HG02870 (cell line): ENCODE measurements around the gene CHPF.
A peak's percentile ranks its signal among the peaks of the same experiment; 100 is the strongest.

Source experiments
- ATAC-seq: cut with Tn5 transposase; IDR thresholded peaks from one replicate; pipeline ENCODE4 v1.9.1; 2021; ENCODE audit warnings: mild to moderate bottlenecking, moderate library complexity; ENCODE audit not compliant: unreplicated experiment

Gene CHPF

GRCh38 chr2:219533930-219534661 is 9.5 kb downstream of the CHPF start:
- no peak for ATAC-seq

- ATAC-seq, result no peak
These were observed 11.3 kb downstream of the CHPF start for GRCh38 chr2:219532378-219532649.

DNA sequence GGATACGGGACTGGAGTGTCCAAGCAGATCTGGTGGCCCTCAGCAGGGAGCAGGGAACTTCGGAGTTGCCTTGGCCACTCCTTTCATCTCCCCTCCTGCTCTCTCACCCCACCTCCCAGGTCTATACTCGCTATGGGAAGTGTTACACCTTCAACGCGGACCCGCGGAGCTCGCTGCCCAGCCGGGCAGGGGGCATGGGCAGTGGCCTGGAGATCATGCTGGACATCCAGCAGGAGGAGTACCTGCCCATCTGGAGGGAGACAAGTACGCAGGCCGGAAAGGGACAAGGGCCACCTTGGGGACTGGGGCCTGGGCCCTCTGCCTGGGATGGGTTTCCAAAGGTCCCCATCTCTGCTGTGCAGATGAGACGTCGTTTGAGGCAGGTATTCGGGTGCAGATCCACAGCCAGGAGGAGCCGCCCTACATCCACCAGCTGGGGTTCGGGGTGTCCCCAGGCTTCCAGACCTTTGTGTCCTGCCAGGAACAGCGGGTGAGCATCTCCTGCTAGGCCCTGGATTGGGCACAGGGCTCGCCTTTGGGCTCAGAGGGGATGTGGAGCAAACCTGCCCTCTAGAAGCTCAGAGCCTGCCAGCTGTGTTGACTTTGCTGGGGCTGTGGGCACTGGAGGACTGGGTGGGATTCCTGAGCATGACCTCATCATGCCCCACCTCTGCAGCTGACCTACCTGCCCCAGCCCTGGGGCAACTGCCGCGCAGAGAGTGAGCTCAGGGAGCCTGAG is 11.8 kb downstream of the CHPF start:
- no peak for ATAC-seq

DNA sequence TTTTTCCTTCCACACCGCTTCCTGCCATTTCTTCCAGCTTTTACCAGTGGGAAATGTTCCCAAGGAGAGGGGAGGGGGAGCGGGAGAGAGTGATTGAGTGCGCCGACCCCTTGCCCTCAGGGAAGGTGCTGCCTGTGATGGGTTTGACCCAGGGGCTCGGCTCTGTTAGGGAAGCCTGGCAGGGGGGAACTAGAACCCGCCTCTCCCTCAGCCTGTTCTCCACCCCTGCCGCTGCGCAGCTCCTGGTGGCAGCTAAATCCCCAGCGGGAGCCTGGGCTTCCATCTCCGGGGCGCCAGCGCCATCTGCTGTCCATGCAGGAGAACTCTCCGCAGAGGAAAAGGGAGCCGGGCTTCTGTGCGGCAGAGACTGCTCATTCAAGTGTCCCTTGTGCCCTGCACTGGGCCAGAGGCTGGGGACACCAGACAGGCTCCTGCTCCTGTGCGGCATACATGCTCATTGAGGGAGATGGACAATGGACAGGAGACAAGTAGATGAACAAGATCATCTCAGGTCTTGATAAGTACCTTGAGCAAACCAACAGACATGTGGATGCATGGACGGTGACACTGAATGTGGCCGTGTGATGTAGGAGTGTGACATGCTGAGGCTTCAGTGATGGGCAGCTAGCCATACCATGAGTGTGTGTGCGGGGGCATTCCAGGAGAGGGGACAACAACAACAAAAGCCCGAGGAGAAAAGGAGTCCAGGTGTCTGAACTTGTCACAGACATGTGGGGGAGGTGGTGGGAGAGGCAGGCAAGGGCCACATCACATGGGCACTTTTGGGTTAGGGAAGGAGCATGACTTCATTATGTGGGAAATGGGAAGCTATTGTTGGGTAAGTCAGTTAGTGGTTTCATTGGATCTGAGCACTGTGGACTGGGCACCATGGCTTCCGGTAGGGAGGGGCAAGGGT is 13.3 kb downstream of the CHPF start:
- peak; percentile 92 for ATAC-seq

DNA sequence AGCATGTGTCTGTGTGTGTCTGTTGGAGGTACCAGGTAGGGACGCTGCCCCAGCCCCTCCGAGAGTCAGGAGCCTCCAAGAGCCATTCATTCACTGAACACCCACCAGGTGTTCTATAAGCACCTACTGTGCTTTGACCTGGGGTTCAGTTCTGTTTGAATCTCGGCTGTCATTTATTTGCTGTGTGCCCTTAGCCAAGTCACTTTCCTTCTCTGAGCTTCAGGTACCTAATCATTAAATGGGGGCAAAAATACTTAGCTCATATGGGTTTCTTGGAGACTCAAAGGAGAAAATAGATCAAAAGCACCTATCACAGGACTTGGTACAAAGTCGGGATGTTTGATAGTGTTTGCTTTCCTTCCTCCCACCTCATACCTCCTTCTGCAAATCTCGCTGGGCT is 16.1 kb downstream of the CHPF start:
- ATAC-seq, result no peak

- no peak for ATAC-seq
These were observed 16.6 kb downstream of the CHPF start for GRCh38 chr2:219527076-219527394.

DNA sequence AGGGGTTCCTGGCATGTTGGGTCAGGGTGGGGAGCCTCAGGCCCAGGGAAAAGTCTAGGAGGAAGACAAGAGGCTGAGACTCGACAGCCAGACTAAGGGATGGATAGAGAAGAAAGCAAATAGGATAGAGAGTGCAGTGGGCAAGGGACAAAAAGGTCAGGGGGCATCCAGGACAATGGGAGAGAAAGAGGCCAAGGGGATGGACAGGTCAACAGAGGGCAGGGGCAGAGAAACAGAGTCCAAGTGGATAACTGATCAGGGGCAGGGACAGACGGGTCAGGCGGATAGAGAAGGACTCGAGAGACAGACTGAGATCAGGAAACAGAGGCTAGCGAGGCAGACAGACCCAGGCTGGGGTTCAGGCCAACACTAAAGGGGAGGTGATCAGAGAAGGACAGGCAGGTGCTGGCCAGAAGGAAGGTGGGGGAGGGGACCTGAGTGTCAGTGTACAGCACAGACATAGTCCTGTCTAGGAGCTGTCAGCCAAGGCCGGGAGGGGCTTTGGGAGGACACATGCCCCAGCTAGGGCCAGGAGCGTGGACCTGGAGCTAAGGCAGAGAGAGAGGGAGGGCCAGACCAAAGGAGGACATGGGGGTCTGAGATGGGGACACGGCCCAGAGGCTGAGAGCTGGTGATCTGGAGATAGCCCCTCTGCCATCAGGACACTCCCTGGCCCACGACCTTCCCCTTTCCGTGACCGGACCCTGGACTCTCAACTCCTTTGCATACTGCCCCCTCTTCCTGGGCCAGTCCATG is 17.1 kb downstream of the CHPF start:
- no peak for ATAC-seq

GRCh38 chr2:219525533-219526232 is 17.9 kb downstream of the CHPF start:
- ATAC-seq, result no peak

DNA sequence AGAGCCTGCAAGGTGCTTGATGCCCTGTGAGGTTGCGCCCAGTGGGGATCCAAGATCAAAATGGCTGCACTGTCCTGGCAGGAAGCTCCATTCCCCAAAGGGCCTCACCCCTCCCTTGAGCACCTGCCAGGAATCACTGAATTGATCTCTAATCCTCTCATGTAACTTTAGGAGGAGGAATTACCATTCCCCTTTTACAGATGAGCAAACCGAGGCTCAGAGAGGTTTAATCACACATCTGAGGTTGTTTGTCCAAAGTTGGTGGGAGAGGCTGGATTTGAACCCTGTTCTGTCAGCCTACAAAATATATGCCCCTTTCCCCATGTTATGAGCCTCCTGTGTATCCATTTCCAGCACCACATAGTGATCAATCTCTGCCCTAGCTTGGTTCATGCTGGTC is 18.8 kb downstream of the CHPF start:
- no peak for ATAC-seq

DNA sequence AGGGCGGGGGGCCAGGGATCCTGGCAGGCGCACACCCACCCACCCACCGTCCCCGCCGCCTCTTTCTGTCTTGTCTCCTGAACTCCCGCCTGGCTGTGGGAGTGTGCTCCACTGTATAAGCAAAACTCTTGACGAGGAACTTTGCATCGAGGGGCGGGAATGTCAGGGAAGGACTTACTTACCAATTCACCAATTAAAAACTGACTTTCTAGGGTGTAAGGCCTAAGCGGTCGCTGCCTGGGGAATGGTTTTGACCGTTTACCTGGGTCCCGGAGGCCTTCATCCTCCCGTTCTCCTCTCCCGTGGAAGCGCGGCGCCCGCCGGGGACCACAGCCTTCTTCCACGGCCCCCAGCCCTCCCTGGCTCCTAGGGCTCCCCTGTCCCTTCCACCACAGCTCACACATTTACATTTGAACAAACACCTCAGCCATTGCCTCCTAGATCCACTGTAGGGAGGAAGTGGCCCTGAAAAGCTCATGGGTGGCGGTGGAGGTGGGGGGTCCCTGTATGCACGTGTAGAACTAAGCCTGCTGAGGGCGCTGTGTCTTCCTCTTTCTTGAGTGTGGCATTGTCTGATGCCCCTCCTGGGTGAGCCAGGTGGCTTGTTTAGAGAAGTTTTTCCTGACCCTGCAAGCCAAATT is 20.5 kb downstream of the CHPF start:
- ATAC-seq, result no peak

DNA sequence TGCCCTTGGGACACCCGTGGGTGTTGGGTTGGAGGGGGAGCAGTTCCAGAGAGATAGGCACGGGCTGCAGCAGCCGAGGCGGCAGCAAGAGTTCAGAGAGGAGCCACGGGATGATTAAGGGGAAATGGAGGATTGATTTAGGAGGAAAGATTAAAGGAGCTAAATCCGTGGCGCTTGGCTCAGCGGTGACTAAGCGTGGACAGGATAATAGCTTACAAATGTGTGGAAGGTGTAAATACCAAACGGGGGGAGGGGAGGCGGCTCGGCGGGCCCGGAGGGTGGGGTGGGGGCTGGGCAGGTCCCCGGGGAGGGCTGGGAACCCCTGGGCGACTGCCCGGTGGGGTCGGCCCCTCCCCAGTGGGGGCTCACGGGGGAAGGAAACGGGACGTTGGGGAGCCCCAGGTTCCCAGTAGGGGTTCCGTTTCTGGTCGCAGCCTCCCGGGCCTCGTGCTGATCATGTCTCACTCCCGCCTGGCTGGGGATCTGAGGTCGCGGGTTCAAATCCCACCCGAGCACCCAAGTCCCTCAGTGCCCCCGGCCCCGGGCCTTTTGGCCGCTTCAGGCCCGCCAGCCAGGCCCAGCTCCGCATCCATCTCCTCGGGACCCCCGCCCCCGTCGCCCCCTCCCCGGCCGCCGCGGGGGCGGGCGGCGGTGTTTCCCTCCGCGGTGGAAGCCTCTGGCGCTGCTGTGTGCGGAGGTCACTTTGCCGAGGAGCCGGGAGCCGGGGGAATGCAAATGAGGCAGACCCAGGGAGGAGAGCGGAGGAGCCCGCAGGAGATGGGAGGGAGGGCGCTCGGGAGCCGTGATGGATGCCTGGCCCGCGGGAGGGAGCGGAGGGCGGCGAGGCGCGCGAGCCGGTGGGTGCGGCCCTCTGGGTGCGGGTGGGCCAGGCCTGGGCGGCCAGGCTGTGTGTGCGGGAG is 21.2 kb downstream of the CHPF start:
- no peak for ATAC-seq

DNA sequence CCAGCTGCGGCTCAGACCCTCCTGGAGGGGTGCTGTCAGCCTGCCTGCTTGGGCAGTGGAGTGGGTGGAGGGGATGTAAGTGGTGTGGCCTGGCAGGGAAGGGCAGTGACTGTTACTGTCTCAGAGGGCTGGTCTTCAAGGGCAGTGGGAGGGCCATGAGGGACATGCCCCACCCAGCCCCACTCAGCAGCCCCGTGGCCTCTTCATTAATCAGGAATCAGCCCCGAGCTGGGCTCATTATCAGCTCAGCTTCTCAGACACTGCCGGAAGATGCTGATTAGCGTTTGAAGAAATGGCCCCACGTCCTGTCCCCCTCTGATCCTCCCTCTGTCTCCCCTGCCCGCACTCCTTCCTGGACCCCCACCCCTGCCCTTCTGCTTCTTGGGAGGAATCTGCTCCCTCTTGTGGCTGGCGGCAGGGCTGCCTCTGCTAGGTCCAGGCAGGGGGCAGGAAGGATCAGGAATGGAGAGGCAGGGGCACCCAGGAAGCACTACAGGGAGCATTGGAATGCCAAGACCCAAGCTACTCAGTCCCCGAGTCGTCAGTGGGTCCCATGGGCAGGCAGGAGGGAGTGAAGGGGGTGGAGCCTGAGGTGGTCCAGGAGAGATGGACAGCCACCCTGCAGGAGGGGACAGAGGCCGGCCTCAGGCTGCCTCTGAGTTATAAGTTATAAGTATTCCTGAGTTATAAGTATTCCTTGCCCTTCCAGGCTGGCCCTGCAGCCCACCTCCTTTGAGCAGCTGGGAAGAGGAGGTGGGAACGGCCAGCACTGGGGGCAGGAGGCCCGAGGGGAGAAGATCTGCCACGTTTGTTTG is 22.3 kb downstream of the CHPF start:
- no peak for ATAC-seq

DNA sequence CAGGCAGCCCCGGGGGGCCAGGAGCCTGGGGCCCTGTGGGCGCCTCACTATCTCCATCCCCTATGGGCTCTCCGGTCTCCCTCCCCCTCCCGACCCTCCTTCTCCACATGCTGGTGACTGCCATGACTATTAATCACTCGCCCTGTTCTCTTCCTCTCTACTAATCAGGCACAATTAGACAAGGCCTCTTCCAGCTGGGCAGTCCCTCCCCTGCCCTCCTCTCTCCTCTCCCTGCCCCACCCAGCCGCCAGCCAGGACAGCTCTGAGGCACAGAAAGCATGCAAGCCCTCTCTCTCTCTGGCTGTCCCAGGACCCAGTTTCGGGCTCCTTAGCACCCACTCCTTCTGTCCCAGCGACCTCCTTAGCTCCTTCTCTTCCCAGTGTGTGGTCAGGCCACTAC is 23.5 kb downstream of the CHPF start:
- ATAC-seq, result no peak

GRCh38 chr2:219519526-219519916 is 24.1 kb downstream of the CHPF start:
- no peak for ATAC-seq

DNA sequence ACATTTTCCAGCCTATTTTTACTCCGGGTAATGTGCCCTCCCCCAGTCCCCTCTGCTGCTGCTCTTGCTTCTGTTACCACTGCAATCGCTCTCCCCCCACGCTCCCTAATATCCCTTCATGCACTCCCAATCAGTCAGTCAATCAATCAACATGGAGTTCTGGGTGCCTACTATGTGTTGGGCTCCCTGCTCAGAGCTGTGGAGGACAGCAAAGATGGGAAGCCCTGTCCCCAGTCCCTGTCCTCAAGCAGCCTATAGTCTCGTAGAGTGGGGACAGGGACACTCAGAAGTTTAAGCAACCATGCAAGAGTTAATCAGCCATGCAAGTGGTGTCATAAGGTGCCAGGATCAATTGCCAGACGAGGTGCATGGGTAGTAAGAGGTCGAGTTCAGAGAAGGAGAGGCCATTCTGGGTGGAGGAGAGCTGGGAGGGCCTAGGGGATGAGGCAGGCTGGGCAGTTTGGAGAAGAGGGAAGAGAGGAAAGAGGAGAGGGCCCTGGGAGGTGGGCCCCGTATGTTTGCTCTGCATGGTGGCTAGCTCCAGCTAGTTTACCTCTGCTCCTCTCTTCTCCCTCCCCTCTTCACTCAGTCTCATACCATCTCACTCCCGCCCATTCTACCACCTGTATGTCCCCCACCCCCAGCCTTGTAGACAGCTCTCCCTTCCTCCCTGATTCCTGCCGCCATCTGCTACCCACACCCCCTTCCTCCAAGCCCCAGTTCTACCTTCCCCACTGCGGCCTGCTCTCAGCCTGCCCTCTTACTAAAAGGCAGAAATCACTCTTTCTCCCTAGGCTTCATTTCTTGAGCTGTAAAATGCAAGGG is 25.4 kb downstream of the CHPF start:
- no peak for ATAC-seq

GRCh38 chr2:219516888-219517287 is 26.7 kb downstream of the CHPF start:
- ATAC-seq, result no peak

- ATAC-seq, result no peak
These were observed 27.6 kb downstream of the CHPF start for GRCh38 chr2:219515874-219516629.
